ENCODE data around the gene CEPT1. TPM values are rescaled to one million over a fixed set of nuclear protein-coding genes. Genes with fewer than 3 reads are reported as not detected.

Gene CEPT1
- total RNA-seq, 1 donor from 2014 or later, result 87.0 TPM

DNA sequence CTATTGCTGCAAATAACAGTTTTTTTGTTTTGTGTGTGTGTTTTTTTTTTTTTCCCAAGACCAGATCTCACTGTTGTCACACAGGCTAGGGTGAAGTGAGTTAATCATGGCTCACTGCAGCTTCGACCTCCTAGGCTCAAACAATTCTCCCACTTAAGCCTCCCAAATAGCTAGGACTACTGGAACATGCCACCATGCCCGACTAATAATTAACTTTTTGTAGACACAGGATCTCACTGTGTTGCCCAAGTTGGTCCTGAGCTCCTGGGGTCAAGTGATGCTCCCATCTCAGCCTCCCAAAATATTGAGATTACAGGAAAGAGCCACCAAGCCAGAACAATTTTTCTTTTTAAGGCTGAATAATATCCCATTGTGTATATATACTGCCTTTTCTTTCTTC, 35.0 kb upstream of the CEPT1 start:
- peaks cover 26% of the 10 kb centered on the region for H3K9me3 Mint-ChIP-seq

DNA sequence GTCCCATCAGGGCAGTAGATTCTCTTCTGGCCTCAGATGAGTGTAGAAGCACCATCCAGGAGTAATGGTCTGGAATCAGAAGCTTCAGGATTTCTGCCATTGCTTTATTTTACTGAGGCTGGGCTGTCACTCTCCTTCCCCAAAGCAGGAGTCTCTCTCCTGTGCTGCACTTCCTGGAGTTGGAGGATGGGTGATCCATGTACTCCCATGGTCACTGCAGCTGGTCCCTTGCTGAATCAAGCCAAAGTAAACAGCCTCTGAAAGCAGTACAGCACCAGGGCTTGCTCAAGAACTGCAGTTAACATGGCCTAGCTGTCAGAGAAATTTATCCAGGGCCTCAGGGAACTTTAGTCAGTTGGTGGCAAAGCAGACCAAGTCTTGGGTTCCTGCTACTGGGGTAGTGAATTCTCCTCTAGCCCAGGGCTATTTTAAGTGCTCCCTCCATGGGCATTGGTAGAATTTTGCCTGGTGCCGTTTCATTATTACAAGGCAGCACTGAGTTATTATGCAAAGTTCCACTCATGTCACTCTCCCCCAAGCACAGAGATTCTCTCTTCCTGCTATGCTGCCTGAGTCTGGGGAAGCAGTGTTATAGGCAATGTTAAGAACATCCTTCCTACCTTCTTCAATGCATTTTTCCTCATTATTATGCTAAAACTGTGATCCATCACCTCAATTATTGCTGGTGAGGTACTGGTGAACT, 29.7 kb upstream of the CEPT1 start:
- ChIA-PET CTCF (no interaction called here), POLR2A (no interaction called here)
- DNase-seq (no peak), ATAC-seq (ENCODE audit: low read depth) (no peak)
- H3K4me1 Mint-ChIP-seq, result peaks cover 17% of the 10 kb centered on the region
- no peak overlapping the region for H3K4me3 Mint-ChIP-seq
- peaks cover 6% of the 10 kb centered on the region for H3K9me3 Mint-ChIP-seq
- no peak overlapping the region for H3K27ac Mint-ChIP-seq
- H3K36me3 Mint-ChIP-seq (ENCODE audit: low read depth), result peaks cover 37% of the 10 kb centered on the region
- intact Hi-C loops (cut with micrococcal nuclease), result loop anchor here (2.0 to 5.0 kb wide), 2 partner anchors 16 to 37 kb away; no protein-coding TSS in a partner anchor
- H3K27me3 Mint-ChIP-seq, result no peaks in the 10 kb centered on the region
- TF ChIP-seq, protein P1, sequence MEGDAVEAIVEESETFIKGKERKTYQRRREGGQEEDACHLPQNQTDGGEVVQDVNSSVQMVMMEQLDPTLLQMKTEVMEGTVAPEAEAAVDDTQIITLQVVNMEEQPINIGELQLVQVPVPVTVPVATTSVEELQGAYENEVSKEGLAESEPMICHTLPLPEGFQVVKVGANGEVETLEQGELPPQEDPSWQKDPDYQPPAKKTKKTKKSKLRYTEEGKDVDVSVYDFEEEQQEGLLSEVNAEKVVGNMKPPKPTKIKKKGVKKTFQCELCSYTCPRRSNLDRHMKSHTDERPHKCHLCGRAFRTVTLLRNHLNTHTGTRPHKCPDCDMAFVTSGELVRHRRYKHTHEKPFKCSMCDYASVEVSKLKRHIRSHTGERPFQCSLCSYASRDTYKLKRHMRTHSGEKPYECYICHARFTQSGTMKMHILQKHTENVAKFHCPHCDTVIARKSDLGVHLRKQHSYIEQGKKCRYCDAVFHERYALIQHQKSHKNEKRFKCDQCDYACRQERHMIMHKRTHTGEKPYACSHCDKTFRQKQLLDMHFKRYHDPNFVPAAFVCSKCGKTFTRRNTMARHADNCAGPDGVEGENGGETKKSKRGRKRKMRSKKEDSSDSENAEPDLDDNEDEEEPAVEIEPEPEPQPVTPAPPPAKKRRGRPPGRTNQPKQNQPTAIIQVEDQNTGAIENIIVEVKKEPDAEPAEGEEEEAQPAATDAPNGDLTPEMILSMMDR (IDR thresholded peaks at IDR 0.05), result no peak

More for the DNA sequence above, 35.0 kb upstream of the CEPT1 start:
- intact Hi-C loops (cut with micrococcal nuclease), result no loop called here
- DNase-seq (no peak), ATAC-seq (ENCODE audit: low read depth) (no peak)
- Mint-ChIP-seq H3K27me3 (no peaks in the 10 kb centered on the region), H3K27ac (no peak overlapping the region), H3K4me3 (no peak overlapping the region), H3K4me1 (no peaks in the 10 kb centered on the region), H3K36me3 (ENCODE audit: low read depth) (peaks cover 23% of the 10 kb centered on the region)
- TF ChIP-seq, protein P1 (IDR thresholded peaks at IDR 0.05), result no peak
- POLR2A ChIA-PET, result interaction anchor here (0.7 kb wide), 1 partner anchor 670 kb away, joined by 3 read pairs; no protein-coding TSS in a partner anchor
- CTCF ChIA-PET, result no interaction called here

DNA sequence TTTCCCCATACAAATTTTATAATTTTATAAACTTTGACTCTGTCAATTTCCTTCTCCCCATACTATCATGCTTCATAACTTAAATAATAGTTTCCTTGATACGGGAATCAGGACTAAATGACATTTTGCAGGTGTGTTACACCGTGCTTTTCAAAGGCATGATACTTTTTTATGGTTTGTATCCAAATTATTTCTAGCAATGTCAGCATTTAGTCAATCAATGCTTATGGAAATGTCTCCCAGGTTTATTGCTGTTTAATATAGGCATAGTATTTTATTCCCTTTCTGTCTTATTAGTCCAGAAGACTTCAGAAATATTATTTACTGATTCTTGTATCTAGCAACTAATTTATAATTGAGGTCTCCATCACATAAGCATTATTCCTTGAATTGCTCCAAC, 23.5 kb upstream of the CEPT1 start:
- ChIA-PET CTCF (no interaction called here), POLR2A (no interaction called here)
- ATAC-seq (ENCODE audit: low read depth) (no peak), DNase-seq (no peak)
- H3K36me3 Mint-ChIP-seq (ENCODE audit: low read depth), result peaks cover 71% of the 10 kb centered on the region
- H3K4me3 Mint-ChIP-seq, result no peak overlapping the region
- H3K27me3 Mint-ChIP-seq, result no peaks in the 10 kb centered on the region
- H3K9me3 Mint-ChIP-seq, result no peaks in the 10 kb centered on the region
- peaks cover 22% of the 10 kb centered on the region for H3K4me1 Mint-ChIP-seq
- TF ChIP-seq, protein P1 (IDR thresholded peaks at IDR 0.05), result no peak
- intact Hi-C loops (cut with micrococcal nuclease), result no loop called here
- H3K27ac Mint-ChIP-seq, result peak overlapping the region; percentile 20

DNA sequence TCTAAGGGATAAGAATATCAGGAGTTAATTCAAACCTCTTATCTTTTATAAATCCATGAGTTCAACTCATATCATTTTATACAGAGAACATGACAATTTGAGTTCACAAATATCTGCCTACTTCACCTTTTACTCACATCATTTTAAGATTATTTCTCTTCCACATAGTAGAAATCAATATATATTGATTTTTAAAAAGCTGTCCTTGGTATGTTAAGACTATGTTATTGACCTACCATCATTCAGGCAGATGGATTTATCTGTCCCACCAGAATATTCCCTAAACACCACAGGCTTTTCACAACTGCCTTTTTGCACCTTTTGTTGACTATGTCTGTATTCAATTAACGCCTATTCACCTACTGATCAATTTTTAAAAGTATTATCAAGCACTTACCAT, 13.7 kb upstream of the CEPT1 start:
- Mint-ChIP-seq H3K9me3 (no peaks in the 10 kb centered on the region), H3K27ac (peak overlapping the region; percentile 85), H3K4me1 (peaks cover 92% of the 10 kb centered on the region), H3K27me3 (no peaks in the 10 kb centered on the region), H3K36me3 (ENCODE audit: low read depth) (peaks cover 71% of the 10 kb centered on the region), H3K4me3 (peak overlapping the region; percentile 12)
- TF ChIP-seq, protein P1 (IDR thresholded peaks at IDR 0.05), result no peak
- POLR2A ChIA-PET, result interaction anchor here (1.4 to 7.4 kb wide), 3 partner anchors 9 to 18 kb away, joined by 3 to 114 read pairs (median 4); partner anchors contain the start of genes CEPT1 and DRAM2
- intact Hi-C loops (cut with micrococcal nuclease), result loop anchor here (2.0 to 5.0 kb wide), 8 partner anchors 16 to 631 kb away; partner anchors contain the start of genes DDX20, DENND2D and LRIF1
- ATAC-seq (ENCODE audit: low read depth), result no peak
- CTCF ChIA-PET, result no interaction called here
- no peak for DNase-seq

DNA sequence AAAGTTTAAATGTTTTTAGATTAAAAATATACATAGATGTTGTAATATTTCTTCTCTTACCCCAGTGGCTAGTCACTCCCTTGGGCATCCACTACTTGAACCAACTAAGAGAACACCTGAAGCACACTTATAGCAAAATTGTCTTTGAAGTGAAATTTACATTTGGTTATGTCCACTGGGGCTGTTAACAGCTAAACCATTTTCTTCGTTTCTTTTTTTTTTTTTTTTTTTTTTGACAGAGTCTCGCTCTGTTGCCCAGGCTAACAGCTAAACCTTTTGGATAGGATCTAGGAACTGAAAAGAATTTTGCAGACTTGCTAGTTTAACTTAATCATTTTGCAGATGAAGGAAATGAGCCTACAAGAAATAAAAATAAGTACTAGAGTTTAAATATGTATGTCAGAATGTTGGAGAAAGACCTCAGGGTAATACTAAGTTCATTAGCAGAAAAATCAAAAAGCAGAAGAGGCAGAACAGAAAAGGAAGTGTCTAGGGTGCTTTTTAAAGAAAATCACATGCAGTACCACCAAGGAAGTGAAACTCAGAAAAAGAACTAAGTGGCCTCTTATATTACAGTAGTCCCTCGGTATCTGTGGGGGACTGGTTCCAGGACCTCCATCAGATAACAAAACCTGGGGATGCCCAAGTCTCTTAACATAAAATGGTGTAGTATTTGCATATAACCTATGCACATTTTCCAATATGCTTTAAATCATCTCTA, 11.9 kb upstream of the CEPT1 start:
- ChIA-PET CTCF (interaction anchor here (0.9 to 1.3 kb wide), 2 partner anchors 12 to 98 kb away, joined by 4 to 5 read pairs; partner anchors contain the start of genes CEPT1 and DRAM2), POLR2A (interaction anchor here (0.5 to 7.4 kb wide), 11 partner anchors 11 to 489 kb away, joined by 3 to 114 read pairs (median 4); partner anchors contain the start of genes CEPT1, DRAM2 and LRIF1)
- peak overlapping the region; percentile 95 for H3K27ac Mint-ChIP-seq
- H3K27me3 Mint-ChIP-seq, result no peaks in the 10 kb centered on the region
- intact Hi-C loops (cut with micrococcal nuclease), result loop anchor here (1.0 to 5.0 kb wide), 13 partner anchors 12 to 629 kb away; partner anchors contain the start of genes CEPT1, DDX20, DENND2D and DRAM2
- H3K9me3 Mint-ChIP-seq, result peaks cover 2% of the 10 kb centered on the region
- TF ChIP-seq, protein P1 (IDR thresholded peaks at IDR 0.05), result no peak
- H3K4me1 Mint-ChIP-seq, result peaks cover 96% of the 10 kb centered on the region
- peaks cover 66% of the 10 kb centered on the region for H3K36me3 Mint-ChIP-seq (ENCODE audit: low read depth)
- DNase-seq, result no peak
- peak overlapping the region; percentile 52 for H3K4me3 Mint-ChIP-seq
- ATAC-seq (ENCODE audit: low read depth), result peak; percentile 83

Data from activated B cell treated with CpG ODN at 0.5 μM for 24 hours (primary cell).